Measurements from ENCODE around the gene C17orf107. TPM values are rescaled to one million over a fixed set of nuclear protein-coding genes. Genes with fewer than 3 reads are reported as not detected.
"Not testable (repeated sequence)": the region's sequence is repeated elsewhere in the genome, so short reads cannot be mapped to it uniquely, and the experiment has no call there.

The C17orf107 gene
- total RNA-seq, 1 donor from 2014 or later = 2.3 TPM

DNA sequence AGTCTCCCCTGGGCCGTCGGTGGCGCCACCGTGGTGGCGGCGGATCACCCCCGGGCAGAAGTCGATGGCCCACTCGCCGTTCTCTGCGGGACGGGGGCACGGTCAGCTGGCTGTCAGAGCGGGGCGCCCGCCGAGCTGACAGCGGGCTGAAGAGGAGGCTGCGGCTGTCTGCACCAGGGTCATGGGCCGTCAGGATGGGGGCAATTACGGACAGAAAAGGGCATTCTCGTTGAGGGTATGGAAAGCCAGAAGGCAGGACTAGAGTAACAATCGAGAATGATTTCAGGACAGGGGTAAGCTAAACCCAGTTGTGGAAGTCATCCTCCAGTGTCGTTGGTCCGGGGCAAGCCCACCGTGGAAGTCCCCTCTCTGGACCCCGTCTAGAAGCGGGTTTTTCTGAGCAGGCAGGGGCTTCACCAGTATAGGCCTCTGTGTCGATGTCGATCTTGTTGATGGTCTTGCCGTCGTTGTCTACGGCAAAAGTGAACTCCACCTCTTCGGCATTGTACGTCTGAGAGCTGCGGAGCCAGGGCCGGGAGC is 1.8 kb downstream of the C17orf107 start:
- H3K36me3 ChIP-seq (ENCODE audit: control insufficient read depth, insufficient read depth, low read length) = no peaks in the 10 kb centered on the region
- TF ChIP-seq, protein P1, sequence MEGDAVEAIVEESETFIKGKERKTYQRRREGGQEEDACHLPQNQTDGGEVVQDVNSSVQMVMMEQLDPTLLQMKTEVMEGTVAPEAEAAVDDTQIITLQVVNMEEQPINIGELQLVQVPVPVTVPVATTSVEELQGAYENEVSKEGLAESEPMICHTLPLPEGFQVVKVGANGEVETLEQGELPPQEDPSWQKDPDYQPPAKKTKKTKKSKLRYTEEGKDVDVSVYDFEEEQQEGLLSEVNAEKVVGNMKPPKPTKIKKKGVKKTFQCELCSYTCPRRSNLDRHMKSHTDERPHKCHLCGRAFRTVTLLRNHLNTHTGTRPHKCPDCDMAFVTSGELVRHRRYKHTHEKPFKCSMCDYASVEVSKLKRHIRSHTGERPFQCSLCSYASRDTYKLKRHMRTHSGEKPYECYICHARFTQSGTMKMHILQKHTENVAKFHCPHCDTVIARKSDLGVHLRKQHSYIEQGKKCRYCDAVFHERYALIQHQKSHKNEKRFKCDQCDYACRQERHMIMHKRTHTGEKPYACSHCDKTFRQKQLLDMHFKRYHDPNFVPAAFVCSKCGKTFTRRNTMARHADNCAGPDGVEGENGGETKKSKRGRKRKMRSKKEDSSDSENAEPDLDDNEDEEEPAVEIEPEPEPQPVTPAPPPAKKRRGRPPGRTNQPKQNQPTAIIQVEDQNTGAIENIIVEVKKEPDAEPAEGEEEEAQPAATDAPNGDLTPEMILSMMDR (IDR thresholded peaks at IDR 0.05; ENCODE audit: insufficient read depth, low read length, poor library complexity, severe bottlenecking) = no peak
- DNase-seq (ENCODE audit: low read depth) = no peak
- no peak overlapping the region for H3K4me3 ChIP-seq (ENCODE audit: low read depth, low read length)
- peaks cover 26% of the 10 kb centered on the region for H3K27me3 ChIP-seq (ENCODE audit: control insufficient read depth, insufficient read depth, low read length)

DNA sequence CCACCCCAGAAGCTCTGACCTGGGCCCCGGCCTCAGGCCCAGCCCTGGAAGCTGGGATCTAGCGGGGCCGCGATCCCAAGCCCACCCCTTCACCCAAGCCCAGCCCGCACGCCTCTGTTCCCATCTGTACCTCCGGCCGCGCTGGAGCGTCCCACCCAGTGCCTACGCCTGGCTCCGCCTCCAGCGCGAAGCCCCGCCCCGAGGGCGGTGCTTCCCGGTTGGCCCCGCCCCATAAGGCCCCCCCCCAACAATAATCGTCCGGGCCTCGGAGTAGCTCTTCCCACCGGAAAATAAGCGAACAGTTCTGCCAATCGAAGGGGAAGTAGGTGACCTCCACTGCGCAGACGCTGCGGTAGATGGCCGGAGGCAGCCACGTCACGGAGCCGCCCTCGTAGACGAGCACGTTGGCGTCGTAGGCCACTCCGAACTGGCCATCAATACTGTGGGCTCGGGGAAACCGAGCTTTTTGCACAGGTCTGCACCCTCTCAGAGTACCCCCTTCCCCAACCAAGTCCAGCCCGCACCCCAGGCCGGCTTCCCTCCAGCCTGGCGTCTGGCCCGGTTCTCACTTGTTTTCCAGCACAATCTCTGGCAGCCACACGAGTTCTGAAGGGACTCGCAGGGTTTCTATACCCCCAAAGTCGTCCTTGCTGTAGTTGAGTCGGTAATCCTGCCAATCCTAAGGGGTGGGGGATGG is 2.5 kb downstream of the C17orf107 start:
- TF ChIP-seq, protein P1 (IDR thresholded peaks at IDR 0.05; ENCODE audit: insufficient read depth, low read length, poor library complexity, severe bottlenecking) = no peak
- DNase-seq (ENCODE audit: low read depth) = no peak
- H3K4me3 ChIP-seq (ENCODE audit: low read depth, low read length) = no peak overlapping the region
- peaks cover 26% of the 10 kb centered on the region for H3K27me3 ChIP-seq (ENCODE audit: control insufficient read depth, insufficient read depth, low read length)
- H3K36me3 ChIP-seq (ENCODE audit: control insufficient read depth, insufficient read depth, low read length) = no peaks in the 10 kb centered on the region

DNA sequence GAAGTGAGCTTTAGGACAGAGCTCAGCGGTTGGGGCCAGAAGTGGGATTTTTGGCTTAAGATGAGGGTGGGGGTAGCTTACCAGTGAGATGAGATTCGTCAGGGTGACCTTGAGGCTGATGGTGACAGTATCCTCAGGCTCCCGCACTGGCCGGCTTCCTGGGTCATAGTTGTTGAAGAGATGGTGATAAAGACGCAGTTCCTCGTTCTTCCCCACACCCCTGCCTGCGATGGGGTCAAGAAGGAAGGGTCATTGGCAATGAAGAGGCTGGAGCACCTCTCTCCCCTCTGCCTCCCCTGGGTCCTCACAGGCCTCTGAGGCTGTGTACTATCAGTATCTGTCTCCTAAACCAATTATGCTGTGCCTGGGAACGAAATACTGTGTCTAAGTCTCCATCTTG is 3.2 kb downstream of the C17orf107 start:
- H3K4me3 ChIP-seq (ENCODE audit: low read depth, low read length) = no peak overlapping the region
- DNase-seq (ENCODE audit: low read depth) = no peak
- H3K27me3 ChIP-seq (ENCODE audit: control insufficient read depth, insufficient read depth, low read length) = peaks cover 26% of the 10 kb centered on the region
- TF ChIP-seq, protein P1 (IDR thresholded peaks at IDR 0.05; ENCODE audit: insufficient read depth, low read length, poor library complexity, severe bottlenecking) = no peak
- no peaks in the 10 kb centered on the region for H3K36me3 ChIP-seq (ENCODE audit: control insufficient read depth, insufficient read depth, low read length)

DNA sequence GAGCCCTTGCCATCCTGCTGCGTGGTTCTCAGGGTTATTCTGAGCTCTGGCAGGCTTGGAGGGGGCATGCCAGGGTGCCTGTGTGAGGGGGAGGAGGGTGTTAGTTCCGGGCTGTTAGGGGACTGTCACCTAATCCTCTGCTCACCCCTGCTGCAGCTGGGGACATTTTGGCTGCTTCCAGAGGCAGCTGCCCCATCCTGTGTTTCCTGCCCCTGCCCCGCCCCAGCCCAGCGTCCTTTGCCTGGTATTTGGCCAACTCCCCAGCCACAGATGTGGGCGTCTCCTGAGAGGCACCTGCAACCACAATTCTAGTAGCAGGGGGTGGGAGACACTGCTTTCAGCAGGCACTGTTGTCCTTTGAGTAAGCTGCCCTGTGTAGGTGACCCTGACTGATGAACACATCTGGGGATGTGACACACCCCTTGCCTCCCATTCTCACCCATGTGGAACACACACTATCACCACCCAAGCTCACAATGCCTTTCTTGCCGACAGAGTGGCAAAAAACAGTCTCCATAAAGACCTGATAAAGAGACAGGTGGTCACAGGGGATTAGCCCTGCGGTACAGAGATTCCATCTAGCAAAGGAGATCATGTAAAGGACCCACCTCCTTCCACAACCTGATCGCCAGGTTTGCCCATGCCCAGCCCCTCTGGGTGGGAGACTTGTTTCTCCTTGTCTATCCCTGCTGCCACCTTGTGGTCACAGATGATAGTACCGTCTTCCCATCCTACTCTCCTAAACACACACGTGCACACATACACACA is 3.9 kb downstream of the C17orf107 start, which contains the start of gene CHRNE:
Gene CHRNE (minus strand): TSS at position 48 of the 768 bp plus-strand sequence. CDS start 35 bp downstream, at position 13.
- DNase-seq (ENCODE audit: low read depth) = no peak

DNA sequence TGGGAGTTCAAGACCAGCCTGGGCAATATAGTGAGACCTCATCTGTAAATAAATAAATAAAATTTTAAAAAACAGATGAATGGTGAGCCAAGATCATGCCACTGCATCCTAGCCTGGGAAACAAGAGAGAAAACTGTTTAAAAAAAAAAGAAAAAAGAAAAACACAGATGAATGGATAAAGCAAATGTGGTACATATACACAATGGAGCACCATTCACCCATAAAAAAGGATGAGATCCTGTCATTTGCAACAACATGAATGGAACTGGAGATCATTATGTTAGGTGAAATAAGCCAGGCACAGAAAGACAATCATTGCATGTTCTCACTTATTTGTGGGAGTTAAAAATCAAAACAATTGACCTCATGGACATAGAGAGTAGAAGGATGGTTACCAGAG is 7.3 kb downstream of the C17orf107 start:
- not testable (repeated sequence) for H3K4me3 ChIP-seq (ENCODE audit: low read depth, low read length); H3K36me3 ChIP-seq (ENCODE audit: control insufficient read depth, insufficient read depth, low read length); H3K27me3 ChIP-seq (ENCODE audit: control insufficient read depth, insufficient read depth, low read length); DNase-seq (ENCODE audit: low read depth)

More for the DNA sequence above, 3.9 kb downstream of the C17orf107 start, which contains the start of gene CHRNE:
- Histone ChIP-seq H3K4me3 (ENCODE audit: low read depth, low read length) (no peak within 1 kb of the TSS), H3K36me3 (ENCODE audit: control insufficient read depth, insufficient read depth, low read length) (no peaks in the 10 kb centered on the region), H3K27me3 (ENCODE audit: control insufficient read depth, insufficient read depth, low read length) (peaks cover 26% of the 10 kb centered on the region)
- TF ChIP-seq, protein P1 (IDR thresholded peaks at IDR 0.05; ENCODE audit: insufficient read depth, low read length, poor library complexity, severe bottlenecking) = peak; percentile 81

DNA sequence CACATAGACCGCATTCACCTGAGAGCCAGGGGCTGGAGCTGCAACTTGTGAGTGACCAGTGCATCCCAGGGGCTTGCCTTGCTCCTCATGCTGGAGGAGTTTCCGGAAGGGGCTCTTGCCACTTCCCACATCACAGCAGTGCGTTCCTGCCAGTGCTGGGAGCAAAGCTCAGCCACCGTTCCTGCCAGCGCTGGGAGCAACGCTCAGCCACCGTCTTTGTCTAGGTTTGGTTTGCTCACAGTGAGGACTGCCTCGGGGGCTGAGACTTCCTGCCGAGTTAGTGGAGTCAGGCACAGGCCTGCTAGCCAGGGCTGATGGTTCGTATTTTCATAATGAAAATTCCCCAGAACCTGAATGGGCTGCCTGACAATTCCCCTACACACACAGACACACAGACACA is 9.0 kb downstream of the C17orf107 start:
- Histone ChIP-seq H3K27me3 (ENCODE audit: control insufficient read depth, insufficient read depth, low read length) (no peaks in the 10 kb centered on the region), H3K4me3 (ENCODE audit: low read depth, low read length) (no peak overlapping the region), H3K36me3 (ENCODE audit: control insufficient read depth, insufficient read depth, low read length) (no peaks in the 10 kb centered on the region)
- TF ChIP-seq, protein P1 (IDR thresholded peaks at IDR 0.05; ENCODE audit: insufficient read depth, low read length, poor library complexity, severe bottlenecking) = no peak
- DNase-seq (ENCODE audit: low read depth) = no peak

Measured in kidney epithelial cell (primary cell).